MM.1S (cell line): ENCODE results near the gene IL12RB1.

Experiments used
- CTCF ChIP-seq: fragments of 300-600 bp; sonication (generic); IDR thresholded peaks from 2 replicates; pipeline ENCODE4 v1.5.1; 2016; ENCODE audit warnings: antibody characterized with exemption, low read length, mixed read lengths
- EZH2 ChIP-seq: fragments of 300-600 bp; sonication (generic); optimal IDR thresholded peaks from 2 replicates; pipeline ENCODE3; 2017; ENCODE audit warnings: low read depth, mild to moderate bottlenecking, antibody characterized with exemption, low read length, mixed read lengths
- EZH2phosphoT487 ChIP-seq: fragments of 300-600 bp; sonication (generic); IDR thresholded peaks from 2 replicates; pipeline ENCODE4 v1.6.1; 2018; ENCODE audit warnings: antibody characterized with exemption, low read length

GRCh38 chr19:18119717-18120105 lies 33.0 kb upstream of the IL12RB1 start:
- TF ChIP-seq CTCF (no peak), EZH2phosphoT487 (no peak), EZH2 (no peak)
